Activated CD4-positive, alpha-beta T cell treated with anti-CD3 and anti-CD28 coated beads, Interleukin-2, amount 50 U/mL, for 4 hours (primary cell): ENCODE results near the gene TRIM29.
"Not testable (repeated sequence)": the region's sequence is repeated elsewhere in the genome, so short reads cannot be mapped to it uniquely, and the experiment has no call there.

Experiments used
- DNase-seq, 2 experiments: peaks; one replicate each; pipeline ENCODE4 v3.0.0-alpha.2; 2020

Gene TRIM29, protein sequence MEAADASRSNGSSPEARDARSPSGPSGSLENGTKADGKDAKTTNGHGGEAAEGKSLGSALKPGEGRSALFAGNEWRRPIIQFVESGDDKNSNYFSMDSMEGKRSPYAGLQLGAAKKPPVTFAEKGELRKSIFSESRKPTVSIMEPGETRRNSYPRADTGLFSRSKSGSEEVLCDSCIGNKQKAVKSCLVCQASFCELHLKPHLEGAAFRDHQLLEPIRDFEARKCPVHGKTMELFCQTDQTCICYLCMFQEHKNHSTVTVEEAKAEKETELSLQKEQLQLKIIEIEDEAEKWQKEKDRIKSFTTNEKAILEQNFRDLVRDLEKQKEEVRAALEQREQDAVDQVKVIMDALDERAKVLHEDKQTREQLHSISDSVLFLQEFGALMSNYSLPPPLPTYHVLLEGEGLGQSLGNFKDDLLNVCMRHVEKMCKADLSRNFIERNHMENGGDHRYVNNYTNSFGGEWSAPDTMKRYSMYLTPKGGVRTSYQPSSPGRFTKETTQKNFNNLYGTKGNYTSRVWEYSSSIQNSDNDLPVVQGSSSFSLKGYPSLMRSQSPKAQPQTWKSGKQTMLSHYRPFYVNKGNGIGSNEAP

DNA sequence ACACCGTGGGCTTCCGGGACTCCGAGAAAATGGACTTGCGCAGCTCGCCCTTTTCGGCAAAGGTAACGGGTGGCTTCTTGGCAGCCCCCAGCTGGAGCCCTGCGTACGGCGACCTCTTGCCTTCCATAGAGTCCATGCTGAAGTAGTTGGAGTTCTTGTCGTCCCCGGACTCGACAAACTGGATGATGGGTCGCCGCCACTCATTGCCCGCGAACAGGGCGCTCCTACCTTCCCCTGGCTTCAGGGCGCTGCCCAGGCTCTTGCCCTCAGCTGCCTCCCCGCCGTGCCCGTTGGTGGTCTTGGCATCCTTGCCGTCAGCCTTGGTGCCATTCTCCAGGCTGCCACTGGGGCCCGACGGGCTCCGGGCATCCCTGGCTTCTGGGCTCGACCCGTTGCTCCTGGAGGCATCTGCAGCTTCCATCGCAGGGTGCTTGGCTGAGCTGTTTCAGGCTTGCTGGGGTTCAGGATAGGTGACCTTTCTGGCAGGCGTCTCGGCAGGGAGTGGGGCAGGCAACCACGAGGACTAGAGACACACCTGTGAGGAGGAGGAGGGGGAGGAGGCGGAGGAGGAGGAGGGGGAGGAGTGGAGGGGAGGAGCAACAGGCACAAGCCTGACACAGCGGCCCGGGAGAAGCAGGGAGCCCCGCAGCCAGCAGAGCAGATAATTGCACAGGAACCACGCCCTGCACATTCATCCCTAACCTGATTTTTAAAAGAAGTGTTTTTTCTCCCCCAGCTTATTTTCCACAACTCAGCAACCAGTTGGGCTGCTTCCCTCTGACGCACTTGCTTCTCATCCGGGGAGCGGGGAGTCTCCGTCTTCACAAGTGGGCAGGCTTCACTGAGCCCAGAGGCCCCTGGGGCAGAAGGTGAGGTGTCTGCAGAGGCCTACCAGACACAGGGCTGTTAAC lies at the start of gene TRIM29:
Gene TRIM29 (minus strand): TSS at position 503 of the 911 bp plus-strand sequence. CDS start 82 bp downstream, at position 421.
- no peak for DNase-seq

DNA sequence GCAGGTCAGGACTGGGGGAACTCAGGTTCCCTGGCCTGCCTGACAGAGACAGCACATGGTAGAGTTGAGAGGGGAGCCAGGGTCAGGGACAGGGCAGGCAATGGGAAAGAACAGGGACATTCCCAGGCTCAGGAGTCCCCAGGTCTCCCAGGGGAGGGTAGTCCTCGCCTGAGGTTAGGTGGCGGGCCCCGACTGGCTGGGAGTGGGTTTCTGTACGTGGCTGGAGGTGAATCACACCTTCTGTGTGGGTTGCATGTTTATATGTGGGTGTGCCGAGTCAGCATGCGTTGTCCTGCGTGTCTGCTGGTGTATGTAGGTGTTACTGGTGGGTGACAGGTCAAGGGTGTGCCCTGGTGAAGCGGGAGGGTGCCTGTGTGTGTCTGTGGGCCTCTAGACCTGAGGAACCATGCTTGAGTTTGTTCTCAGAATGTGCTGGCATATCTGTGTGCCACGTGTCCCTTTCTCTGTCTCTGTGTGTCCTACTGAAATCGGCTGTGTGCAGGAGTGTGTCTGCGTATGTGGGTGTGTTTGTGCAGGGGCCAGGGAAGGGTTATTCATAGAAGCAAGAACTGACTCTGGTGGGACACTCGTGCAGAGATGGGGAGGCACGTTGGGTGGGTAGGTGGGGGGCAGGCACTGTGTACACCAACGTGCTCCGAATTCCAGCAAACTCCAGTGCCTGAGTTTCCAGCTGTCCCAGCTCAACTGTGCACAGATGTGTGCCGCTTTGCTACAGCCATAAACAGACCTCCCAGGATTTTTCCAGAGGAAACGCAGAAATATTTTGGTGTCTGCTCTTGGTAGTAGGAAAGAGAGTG lies 49.1 kb upstream of the TRIM29 start:
- no peak for DNase-seq

DNA sequence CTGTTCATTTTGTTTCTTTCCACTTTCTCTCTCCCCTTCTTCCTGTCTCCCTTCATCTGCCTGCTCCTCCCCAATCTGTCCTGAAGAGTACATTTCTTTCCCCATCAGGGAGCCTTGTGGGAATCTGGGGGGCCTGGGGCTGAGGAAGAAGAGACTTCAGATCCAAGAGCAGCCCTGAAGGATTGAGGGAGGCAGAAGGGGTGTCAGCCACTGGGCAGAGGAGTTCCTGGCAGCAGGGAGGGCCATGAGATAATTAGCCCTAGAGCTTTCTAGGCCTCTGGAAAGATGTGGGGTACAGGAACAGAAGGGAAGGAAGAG lies 48.5 kb upstream of the TRIM29 start:
- DNase-seq: no peak

DNA sequence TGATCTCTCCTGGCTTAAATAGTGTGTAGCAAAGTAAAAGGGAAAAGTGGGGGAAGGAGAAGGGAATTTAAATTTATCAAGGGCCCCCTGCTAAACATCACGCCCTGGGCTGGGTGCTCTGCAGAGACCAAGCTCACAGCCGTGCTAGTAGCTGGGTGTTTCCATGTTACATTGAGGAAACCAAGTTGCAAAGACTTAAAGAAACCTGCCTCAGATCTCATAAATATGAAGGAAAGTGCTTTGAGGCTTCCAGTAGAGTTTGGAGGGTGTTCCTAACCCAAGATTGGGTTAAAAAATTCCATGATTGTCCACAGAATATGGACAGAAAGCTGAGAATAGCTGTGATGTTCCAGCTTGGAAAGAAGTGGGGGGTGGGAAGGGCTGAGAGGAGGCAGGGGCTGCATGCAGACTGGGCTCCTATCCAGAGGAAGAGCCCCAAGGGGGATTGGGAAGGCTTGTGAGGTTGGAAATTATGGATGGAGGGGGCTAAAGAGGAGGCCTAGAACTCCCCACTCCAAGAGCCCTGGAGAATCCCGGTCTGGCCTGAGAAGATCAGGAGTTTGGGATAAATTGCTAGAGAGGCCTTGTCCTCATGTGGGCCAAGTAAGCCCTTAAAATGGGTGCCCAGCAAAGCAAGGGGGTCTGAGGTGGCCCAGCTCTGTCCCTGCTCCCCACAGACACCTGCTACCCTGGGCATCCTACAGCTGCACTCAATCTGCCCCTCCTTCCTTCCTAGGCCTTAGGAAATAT lies 48.0 kb upstream of the TRIM29 start:
- DNase-seq: no peak

DNA sequence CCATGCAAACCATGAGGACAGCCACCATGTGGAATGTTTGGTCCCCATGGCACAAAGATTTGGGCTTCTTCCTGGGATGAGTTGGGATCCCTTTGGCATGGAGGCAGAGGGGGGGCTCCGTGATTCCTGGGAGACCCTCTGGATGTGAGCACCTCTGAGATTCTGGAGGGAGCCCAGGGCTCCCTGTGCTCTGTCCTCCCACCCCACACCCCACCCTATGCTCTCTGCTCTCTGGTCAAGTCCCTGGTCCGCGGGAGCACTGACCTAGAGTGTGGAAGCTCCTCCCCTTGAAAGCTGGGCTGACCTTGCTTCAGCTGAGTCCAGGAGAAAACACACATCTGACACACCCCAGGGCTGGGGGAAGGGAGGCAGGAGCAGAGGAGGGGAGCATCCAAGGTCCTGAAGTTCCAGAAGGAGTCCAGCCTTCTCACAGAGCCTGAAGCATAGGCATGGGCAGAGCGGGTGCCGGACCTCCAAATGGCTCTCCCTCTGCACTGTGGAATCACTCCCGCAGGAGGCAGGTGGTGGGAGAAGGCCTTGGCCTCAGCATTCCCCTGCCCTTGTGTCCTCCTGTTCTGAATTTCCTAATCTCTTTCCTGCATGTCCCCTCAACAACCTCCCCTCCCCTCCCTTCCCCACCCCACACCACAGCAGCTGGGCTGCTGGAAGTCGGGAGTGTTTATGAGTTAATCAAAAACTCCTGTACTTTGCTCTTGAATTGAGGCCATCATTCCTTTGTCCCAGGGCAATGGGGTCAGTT lies 47.2 kb upstream of the TRIM29 start:
- no peak for DNase-seq

DNA sequence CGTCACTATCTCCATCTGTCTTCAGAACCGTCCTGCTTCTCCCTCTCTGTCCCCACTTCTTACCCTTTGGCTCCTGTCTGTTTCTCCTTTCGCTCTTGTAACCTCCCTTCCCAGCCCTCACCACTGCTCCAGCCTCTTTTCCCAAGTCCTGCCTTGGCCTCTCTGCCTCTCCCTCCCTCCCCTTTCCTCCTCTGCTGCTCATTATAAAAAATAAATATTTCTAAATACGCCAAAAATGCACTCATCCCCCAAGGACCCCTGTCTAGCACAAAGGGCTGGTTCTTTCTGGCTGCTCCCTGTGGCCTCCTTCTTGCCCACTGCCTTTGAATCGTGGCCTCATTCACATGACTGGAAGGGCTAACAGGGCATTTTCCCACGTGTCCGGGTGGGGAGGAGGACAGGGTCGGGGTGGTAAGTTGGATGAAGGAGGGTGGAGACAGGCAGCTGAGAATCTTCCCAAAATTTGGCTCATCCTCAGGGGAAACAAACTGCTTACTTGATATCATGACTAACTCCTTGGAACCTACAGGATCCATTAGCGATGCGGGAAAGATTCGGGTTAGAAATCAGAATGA lies 46.5 kb upstream of the TRIM29 start:
- DNase-seq: no peak

DNA sequence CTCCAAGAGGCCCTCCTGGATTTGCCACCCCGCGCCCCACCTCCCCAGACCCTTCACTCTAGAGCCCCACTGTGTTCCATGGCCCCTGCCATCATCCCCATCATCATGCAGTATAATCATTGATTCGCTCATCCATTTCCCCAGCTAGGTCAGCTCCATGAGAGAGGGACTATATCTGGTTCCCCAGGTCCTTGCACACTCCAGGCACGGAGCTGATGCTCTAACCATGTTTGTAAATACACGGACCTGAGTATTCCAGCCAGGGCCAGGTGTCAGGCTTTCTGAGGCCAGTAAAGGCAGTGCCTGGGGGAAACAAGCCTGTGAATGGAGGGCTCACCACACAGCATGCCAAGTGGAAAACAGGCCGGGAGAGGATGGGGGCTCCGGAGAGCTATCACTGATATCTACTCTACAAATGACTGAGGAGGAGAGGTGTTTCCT lies 45.8 kb upstream of the TRIM29 start:
- no peak for DNase-seq

DNA sequence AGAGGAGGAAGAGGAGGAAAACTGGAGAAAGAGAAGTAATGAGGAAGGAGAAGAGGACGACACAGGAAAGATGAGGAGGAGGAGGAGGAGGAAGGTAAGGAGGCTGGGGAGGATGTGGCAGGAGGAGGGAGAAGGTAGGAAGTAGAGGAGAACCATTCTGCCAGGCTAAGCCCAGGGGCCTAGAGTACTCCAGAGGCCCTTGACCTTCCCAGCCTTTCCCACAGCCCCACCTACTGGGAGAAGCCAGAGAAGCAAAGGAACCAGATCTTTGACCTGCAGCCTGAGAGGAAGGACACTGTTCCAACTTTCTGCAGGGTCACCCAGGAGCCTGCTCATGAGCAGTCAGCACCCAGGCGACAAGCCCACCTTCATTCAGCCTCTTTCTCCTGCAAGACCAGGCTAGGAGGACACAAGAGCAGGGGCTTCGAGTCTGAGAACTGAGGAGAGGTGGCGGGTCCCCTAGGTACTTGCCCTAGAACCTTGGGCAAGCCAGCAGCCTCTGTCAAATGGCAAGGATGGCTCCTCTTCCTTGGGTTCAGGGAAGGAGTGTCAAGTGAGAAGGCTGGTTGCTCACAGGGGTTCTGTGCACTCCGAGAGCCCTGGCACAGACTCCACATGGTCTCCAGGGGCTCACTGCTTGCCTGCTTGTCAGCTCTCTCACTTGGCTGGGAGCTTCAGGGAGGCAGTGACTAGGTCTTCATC lies 45.0 kb upstream of the TRIM29 start:
- no peak for DNase-seq

DNA sequence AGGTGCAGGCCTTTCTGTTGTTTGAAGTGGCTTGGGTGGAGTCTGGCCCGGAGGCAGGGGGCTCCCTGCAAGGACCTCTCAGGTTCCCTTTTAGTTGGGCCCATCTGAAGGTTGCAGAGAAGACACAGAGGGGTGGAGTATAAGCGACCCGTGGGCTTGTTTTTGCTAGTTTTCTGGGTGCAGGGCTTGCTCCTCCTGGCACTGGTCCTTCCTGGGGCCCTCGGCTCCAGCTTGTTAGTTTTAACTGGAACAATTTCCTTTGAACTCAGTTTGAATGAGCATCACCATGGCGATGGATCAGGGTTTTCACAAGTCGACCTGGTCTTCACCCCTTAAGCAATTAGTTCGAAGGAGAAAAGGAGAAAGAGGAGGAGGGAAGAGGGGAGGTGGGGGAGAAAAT lies 44.5 kb upstream of the TRIM29 start:
- DNase-seq: no peak

DNA sequence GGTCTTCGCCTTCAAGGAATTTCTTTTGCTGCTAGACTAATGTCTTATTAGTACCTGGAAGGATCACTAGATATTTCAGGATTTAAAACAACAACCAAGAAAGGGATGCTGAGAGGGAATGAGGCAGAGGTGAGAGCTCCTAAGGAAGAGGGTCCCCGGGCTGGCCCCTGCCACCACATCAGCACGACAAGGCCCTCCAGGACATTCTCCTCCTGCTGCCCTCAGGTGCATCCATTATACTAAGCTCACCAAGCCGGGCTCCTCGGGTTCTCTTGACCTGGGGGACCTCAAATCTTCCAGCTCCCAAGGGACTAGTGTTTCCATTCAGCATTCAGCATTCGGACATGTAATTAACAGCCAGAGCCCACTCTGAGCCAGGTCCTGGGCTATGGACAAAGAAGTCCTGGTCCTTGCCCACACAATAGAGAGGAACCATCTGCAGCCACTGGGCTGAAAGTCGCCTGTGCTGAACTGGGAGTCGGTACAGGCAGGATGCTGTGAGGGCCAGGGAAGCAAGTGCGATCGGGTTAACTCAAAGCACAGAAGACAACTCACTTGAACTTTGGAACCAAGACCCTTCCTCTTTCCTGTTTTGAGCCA lies 43.6 kb upstream of the TRIM29 start:
- no peak for DNase-seq

DNA sequence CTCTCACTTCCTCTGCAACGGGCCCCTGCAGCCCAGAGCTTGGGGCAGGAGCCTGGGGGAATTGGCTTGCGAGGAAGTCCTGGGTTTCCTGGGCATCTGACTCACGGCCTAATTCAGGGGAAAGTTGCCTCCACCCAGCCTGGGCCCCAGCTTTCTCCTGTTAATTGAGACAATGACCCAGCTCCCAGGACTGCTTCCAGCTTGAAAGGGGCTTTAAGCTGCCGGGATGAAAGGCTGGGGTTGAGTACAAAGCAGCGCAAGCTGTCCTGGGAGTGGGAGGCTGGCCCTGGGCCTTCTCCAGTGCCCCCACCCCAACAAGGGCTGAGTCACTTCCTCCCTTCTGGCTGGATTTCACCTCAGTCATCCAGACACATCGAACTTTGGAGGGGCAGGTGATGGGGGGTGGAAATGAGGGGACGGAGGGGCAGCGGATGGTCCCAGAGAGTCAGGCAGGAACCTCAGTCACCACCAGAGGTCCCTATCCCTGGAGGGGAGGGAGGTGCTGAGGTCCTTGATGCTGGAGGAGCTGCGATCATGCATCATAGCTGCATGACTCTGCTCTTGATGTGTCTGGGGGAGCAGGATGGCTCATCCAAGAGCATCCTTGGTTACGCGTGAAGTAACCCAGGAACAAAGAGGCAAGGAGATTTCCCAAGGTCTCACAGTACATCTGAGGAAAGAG lies 42.8 kb upstream of the TRIM29 start:
- DNase-seq: no peak

DNA sequence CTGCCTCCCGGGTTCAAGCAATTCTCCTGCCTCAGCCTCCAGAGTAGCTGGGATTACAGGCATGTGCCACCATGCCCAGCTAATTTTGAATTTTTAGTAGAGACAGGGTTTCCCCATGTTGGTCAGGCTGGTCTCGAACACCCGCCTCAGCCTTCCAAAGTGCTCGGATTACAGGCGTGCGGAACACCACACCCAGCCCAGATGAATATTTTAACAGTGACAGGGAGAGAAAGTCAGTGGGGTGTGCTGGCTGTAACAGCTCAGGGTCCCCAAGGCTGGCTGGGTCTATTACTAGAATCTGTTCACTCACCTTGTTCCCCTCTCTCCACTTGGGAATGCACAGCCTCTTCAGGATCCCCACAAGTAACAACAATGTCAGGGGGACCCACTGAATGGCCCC lies 42.1 kb upstream of the TRIM29 start:
- DNase-seq: not testable (repeated sequence)

DNA sequence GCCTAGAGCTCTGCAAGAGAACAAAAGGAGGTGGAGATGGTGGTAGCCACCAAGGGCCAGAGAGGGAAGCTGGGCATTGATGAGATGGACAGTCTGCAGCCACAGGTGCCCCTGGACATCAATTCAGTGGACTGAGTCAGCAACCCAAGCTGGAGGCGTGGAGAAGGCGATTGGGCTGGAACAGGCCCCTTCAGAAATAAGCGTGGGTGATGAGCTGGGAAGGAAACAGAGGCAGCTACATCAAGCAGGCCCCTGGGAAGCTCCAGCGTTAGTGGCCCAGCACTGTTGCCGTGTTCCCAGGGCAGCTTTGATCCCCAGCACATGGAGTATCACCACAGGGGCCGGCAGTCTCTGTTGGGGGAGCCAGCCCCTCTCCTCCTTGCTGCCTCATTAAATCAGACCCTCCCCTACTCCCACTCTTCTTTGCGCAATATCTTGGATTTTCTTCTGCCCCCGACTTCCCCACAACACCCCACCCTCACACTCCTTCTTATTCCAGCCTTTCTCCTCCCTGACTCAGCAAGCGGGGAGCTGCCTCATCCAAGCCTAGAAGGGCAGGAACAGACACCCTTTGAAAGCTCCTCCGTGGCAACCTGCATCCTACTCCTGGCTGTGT lies 41.3 kb upstream of the TRIM29 start:
- no peak for DNase-seq

DNA sequence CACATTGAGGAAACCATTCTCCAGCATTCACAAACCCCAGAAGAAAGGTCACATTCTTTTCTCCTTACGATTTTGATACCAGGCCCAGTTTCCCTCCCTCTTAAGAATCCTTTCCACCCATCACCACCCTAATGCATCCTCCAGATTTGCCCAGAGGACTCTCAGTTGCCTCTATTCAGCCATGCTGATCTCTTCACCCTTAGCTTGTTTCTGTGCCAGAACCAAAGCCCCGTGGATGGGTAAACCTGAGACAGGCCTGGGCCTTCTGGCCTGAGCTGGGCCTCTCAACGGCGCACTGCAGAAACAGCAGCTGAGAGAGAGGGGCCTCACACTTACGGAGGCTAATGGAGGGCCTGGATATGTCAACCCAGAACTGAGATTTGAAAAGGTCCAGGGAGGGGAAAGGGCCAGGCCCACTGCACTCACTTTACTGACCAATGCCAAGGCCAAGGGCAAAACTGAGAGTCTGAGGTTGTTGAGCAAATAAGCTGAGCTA lies 40.7 kb upstream of the TRIM29 start:
- no peak for DNase-seq

DNA sequence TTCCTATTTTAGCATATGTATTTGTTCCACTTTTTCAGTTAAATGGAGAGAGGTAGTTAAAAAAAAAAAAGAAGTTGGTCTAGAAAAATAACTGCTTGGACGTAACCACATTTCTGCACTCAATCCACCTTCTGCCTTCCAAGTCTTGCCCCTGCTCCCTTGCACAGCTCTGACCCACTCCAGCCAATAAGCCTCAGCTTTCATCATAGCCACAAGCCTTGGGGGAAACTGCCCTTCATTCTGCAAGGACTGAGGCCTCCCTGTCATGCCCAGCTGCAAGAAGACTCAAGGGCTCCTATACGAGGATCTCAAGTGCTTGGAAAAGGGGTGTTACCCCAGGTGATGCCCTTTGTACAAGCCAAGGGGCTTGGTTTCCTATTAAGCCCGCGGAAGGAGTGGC lies 37.0 kb upstream of the TRIM29 start:
- DNase-seq: no peak

DNA sequence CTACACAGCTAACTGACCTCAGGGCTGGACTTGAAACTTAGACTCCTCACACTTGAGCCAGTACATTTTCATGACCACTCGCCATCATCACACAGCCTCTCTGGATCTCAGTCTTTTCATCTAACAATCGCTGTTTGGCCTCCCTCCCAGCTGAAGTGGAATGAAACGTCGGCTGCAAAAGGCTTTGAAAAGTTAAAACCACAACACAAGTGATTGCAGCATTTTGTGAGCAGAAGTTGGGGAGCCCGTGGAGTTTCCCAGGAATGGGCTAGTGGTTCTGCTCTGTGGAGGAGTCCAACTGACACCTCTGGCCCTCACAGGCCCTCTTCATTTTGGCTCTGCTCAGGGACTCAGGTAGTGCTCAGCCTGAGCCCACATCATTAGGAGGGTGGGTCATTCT lies 35.9 kb upstream of the TRIM29 start:
- DNase-seq: no peak

DNA sequence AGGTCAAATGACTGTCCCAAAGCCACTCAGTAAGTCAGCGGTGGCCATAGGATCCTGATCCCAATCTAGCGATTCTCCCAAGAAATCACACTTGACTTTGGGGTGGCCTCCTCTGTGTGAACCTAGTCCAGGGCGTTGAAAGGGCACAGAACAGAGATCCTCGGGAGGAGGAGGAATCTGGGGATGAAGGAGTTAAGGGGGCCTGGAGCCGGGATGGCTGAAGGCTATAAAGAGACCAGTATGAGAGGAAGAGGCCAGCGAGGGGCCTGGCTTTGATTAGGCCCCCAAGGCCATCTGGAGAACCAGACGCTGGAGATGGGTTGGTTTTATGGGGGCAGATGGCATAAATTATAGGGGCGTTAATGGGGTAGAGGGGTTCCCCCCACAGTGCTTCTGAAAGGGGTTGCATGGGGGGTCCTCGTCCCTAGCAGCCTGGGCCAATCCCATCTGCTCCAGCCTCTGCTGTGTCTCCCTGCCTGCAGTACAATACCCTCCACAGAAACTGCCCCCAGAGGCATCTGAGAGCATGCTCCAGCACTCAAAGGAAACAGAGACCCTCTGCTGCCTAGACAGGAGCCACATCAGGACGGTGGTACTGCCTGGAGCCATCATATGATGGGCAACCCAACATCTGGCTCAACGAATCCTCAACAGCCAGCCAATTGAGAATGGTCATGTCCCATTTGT lies 35.2 kb upstream of the TRIM29 start:
- no peak for DNase-seq
